Measurements from ENCODE around the gene ESRRG. TPM values are rescaled to one million over a fixed set of nuclear protein-coding genes. Genes with fewer than 3 reads are reported as not detected.

Gene ESRRG
- total and polyA plus RNA-seq, 4 donors, result 0.07 to 0.47 (median 0.20) TPM

GRCh38 chr1:216660561-216660960 is 62.7 kb downstream of the ESRRG start (continued):
- TF ChIP-seq CTCF (IDR thresholded peaks at IDR 0.05; ENCODE audit: low read depth, low read length, missing input control) (no peak), JUND (IDR thresholded peaks at IDR 0.05) (no peak)

GRCh38 chr1:216653001-216653400 is 70.2 kb downstream of the ESRRG start:
- no peak overlapping the region for H3K27ac ChIP-seq (ENCODE audit: low read depth in 1 of 2, low read length in 2 of 2)
- H3K27me3 ChIP-seq (ENCODE audit: control insufficient read depth in 4 of 4, insufficient read depth in 4 of 4, low read length in 3 of 4), result no peaks in the 10 kb centered on the region
- H3K9ac ChIP-seq (ENCODE audit: low read depth in 1 of 2, low read length in 2 of 2), result no peak overlapping the region
- no peak overlapping the region for H3K4me3 ChIP-seq (ENCODE audit: low read depth in 1 of 3, low read length in 3 of 3)
- no peak for DNase-seq (ENCODE audit: low spot score)
- no peaks in the 10 kb centered on the region for H3K36me3 ChIP-seq (ENCODE audit: control insufficient read depth in 4 of 4, insufficient read depth in 3 of 4, low read depth in 1 of 4, low read length in 3 of 4)
- H3K9me3 ChIP-seq (ENCODE audit: control insufficient read depth in 4 of 4, low read length in 3 of 4), result no peaks in the 10 kb centered on the region
- no peaks in the 10 kb centered on the region for H3K4me1 ChIP-seq (ENCODE audit: control insufficient read depth in 4 of 4, insufficient read depth in 4 of 4, low read length in 3 of 4)
- TF ChIP-seq FOXA2 (IDR thresholded peaks at IDR 0.05), result no peak
- WGBS, result 75% methylated on average over 4 of the region's 4 CpGs

GRCh38 chr1:216651826-216652418 is 71.3 kb downstream of the ESRRG start:
- TF ChIP-seq MAX (IDR thresholded peaks at IDR 0.05), result no peak
- no peak for TF ChIP-seq HNF4G (IDR thresholded peaks at IDR 0.05)
- no peak for TF ChIP-seq ATF3 (IDR thresholded peaks at IDR 0.05)
- TF ChIP-seq EGR1 (IDR thresholded peaks at IDR 0.05; ENCODE audit: low read depth in 2 of 2), result no peak
- no peak for TF ChIP-seq SP1 (IDR thresholded peaks at IDR 0.05)
- TF ChIP-seq FOXA1 (IDR thresholded peaks at IDR 0.05), result no peak
- no peak for TF ChIP-seq YY1 (IDR thresholded peaks at IDR 0.05)
- TF ChIP-seq NR2F2 (IDR thresholded peaks at IDR 0.05), result no peak
- TF ChIP-seq RXRA (IDR thresholded peaks at IDR 0.05), result no peak
- no peak for TF ChIP-seq HNF4A (conservative IDR thresholded peaks at IDR 0.05)
- Histone ChIP-seq H3K36me3 (ENCODE audit: control insufficient read depth in 4 of 4, insufficient read depth in 3 of 4, low read depth in 1 of 4, low read length in 3 of 4) (no peaks in the 10 kb centered on the region), H3K27ac (ENCODE audit: low read depth in 1 of 2, low read length in 2 of 2) (no peak overlapping the region), H3K27me3 (ENCODE audit: control insufficient read depth in 4 of 4, insufficient read depth in 4 of 4, low read length in 3 of 4) (no peaks in the 10 kb centered on the region), H3K9me3 (ENCODE audit: control insufficient read depth in 4 of 4, low read length in 3 of 4) (no peaks in the 10 kb centered on the region), H3K4me1 (ENCODE audit: control insufficient read depth in 4 of 4, insufficient read depth in 4 of 4, low read length in 3 of 4) (no peaks in the 10 kb centered on the region), H3K9ac (ENCODE audit: low read depth in 1 of 2, low read length in 2 of 2) (no peak overlapping the region), H3K4me3 (ENCODE audit: low read depth in 1 of 3, low read length in 3 of 3) (no peak overlapping the region)
- 86% methylated on average over 6 of the region's 6 CpGs for WGBS
- DNase-seq (ENCODE audit: low spot score), result no peak

GRCh38 chr1:216643176-216643575 is 80.1 kb downstream of the ESRRG start:
- H3K4me1 ChIP-seq (ENCODE audit: control insufficient read depth in 4 of 4, insufficient read depth in 4 of 4, low read length in 3 of 4), result no peaks in the 10 kb centered on the region
- no peak overlapping the region for H3K27ac ChIP-seq (ENCODE audit: low read depth in 1 of 2, low read length in 2 of 2)
- 90% methylated on average over 1 of the region's 1 CpG for WGBS
- no peak overlapping the region for H3K9ac ChIP-seq (ENCODE audit: low read depth in 1 of 2, low read length in 2 of 2)
- TF ChIP-seq SP1 (IDR thresholded peaks at IDR 0.05) (no peak), YY1 (IDR thresholded peaks at IDR 0.05) (no peak), GABPA (IDR thresholded peaks at IDR 0.05 in 1 of 2, conservative IDR thresholded peaks at IDR 0.05 in 1 of 2) (no peak), MAX (IDR thresholded peaks at IDR 0.05) (no peak), NR2F2 (IDR thresholded peaks at IDR 0.05) (no peak), RAD21 (IDR thresholded peaks at IDR 0.05) (no peak), HNF4G (IDR thresholded peaks at IDR 0.05) (no peak), FOXA2 (IDR thresholded peaks at IDR 0.05) (no peak), JUND (IDR thresholded peaks at IDR 0.05) (no peak), TAF1 (conservative IDR thresholded peaks at IDR 0.05) (no peak), FOXA1 (IDR thresholded peaks at IDR 0.05) (no peak), HNF4A (conservative IDR thresholded peaks at IDR 0.05) (no peak), ZBTB33 (IDR thresholded peaks at IDR 0.05) (no peak), ATF3 (IDR thresholded peaks at IDR 0.05) (no peak)
- no peak overlapping the region for H3K4me3 ChIP-seq (ENCODE audit: low read depth in 1 of 3, low read length in 3 of 3)
- no peaks in the 10 kb centered on the region for H3K27me3 ChIP-seq (ENCODE audit: control insufficient read depth in 4 of 4, insufficient read depth in 4 of 4, low read length in 3 of 4)
- H3K36me3 ChIP-seq (ENCODE audit: control insufficient read depth in 4 of 4, insufficient read depth in 3 of 4, low read depth in 1 of 4, low read length in 3 of 4), result no peaks in the 10 kb centered on the region
- H3K9me3 ChIP-seq (ENCODE audit: control insufficient read depth in 4 of 4, low read length in 3 of 4), result no peaks in the 10 kb centered on the region
- DNase-seq (ENCODE audit: low spot score), result no peak
